ENCODE results near the gene SRF. TPM values are rescaled to one million over a fixed set of nuclear protein-coding genes. Genes with fewer than 3 reads are reported as not detected.

Gene SRF
- total and polyA plus RNA-seq, 2 of the 4 experiments (the other 2 are of a cell fraction), result 20.6 to 56.3 TPM

DNA sequence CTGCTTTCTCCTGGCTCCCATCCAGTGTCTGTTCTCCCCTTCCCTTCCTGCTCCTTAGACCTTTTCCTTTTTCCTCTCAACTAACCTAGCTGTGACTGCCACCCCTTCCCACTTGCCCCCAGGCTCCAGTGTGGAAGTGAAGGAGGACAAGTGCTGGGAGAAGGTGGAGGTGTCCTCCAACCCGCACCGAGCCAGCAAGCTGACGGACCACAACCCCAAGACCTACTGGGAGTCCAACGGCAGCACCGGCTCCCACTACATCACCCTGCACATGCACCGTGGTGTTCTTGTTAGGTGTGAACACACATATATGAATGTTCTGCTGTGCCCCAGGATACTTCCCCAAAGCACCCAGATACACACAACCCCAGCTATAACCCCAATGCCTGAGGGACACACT is 29.5 kb downstream of the SRF start:
- WGBS, 2 experiments (ENCODE audit: extremely low coverage in 2 of 2, insufficient read length in 1 of 2), result no CpG with 5 or more reads among the region's 6 CpGs
- no peak overlapping the region for H4K8ac ChIP-seq (ENCODE audit: low read depth in 2 of 2, low read length in 2 of 2)
- H3K27me3 ChIP-seq (ENCODE audit: control insufficient read depth, insufficient read depth, low read length), result no peaks in the 10 kb centered on the region
- no peak overlapping the region for H2BK20ac ChIP-seq (ENCODE audit: low read depth, low read length)
- H2BK15ac ChIP-seq (ENCODE audit: low read depth, low read length), result no peak overlapping the region
- H3K23ac ChIP-seq (ENCODE audit: low read depth, low read length), result no peak overlapping the region
- H3K79me1 ChIP-seq (ENCODE audit: low read depth in 1 of 2, low read length in 2 of 2), result no peaks in the 10 kb centered on the region
- H3K4me2 ChIP-seq (ENCODE audit: low read depth, low read length), result no peak overlapping the region
- in situ Hi-C loops (cut with MboI; ENCODE audit: low sequenced_read_pairs) (no loop called here), intact Hi-C loops (cut with micrococcal nuclease) (no loop called here), dilution Hi-C loops (cut with HindIII; ENCODE audit: low sequenced_read_pairs, unreplicated experiment) (no loop called here)
- TF ChIP-seq SMC3 (IDR thresholded peaks at IDR 0.05; ENCODE audit: low read depth, low read length), result no peak
- no peak for TF ChIP-seq RAD21 (IDR thresholded peaks at IDR 0.05; ENCODE audit: low read length)
- TF ChIP-seq, protein P1, sequence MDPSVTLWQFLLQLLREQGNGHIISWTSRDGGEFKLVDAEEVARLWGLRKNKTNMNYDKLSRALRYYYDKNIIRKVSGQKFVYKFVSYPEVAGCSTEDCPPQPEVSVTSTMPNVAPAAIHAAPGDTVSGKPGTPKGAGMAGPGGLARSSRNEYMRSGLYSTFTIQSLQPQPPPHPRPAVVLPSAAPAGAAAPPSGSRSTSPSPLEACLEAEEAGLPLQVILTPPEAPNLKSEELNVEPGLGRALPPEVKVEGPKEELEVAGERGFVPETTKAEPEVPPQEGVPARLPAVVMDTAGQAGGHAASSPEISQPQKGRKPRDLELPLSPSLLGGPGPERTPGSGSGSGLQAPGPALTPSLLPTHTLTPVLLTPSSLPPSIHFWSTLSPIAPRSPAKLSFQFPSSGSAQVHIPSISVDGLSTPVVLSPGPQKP (IDR thresholded peaks at IDR 0.05; ENCODE audit: borderline replicate concordance, low read depth, low read length), result no peak
- H3K27ac ChIP-seq (ENCODE audit: insufficient read depth, low read length), result no peak overlapping the region
- DNase-seq, result no peak
- POLR2A ChIA-PET (ENCODE audit: unreplicated experiment), result no interaction called here
- H3K18ac ChIP-seq (ENCODE audit: low read depth, low read length), result no peak overlapping the region
- H3K4me1 ChIP-seq (ENCODE audit: control insufficient read depth, insufficient read depth, low read length), result no peaks in the 10 kb centered on the region
- H2AK5ac ChIP-seq (ENCODE audit: low read depth, low read length), result no peak overlapping the region
- no peak for ATAC-seq (ENCODE audit: low read depth)
- peaks cover 48% of the 10 kb centered on the region for H3K36me3 ChIP-seq (ENCODE audit: control insufficient read depth, insufficient read depth, low read length)
- no peak overlapping the region for H2BK5ac ChIP-seq (ENCODE audit: low read depth, low read length, poor library complexity, severe bottlenecking)
- H2AFZ ChIP-seq (replicated peaks; ENCODE audit: low read length, poor library complexity), result no peak overlapping the region
- H4K91ac ChIP-seq (ENCODE audit: insufficient read depth, low read depth, low read length), result no peak overlapping the region
- CTCF ChIA-PET, result no interaction called here
- no peak overlapping the region for H2AK9ac ChIP-seq (replicated peaks; ENCODE audit: low read depth, low read length, poor library complexity)
- H3K9ac ChIP-seq (ENCODE audit: low read depth, low read length), result no peak overlapping the region
- H3K56ac ChIP-seq (ENCODE audit: extremely low read depth, insufficient read depth, low read length), result no peak overlapping the region
- H3K14ac ChIP-seq (replicated peaks; ENCODE audit: low read depth, low read length), result no peak overlapping the region
- H3K9me1 ChIP-seq (ENCODE audit: insufficient read depth, low read length), result no peaks in the 10 kb centered on the region; the same call in 1 of the 2 replicates
- no peak overlapping the region for H3K4ac ChIP-seq (ENCODE audit: low read depth, low read length)
- no peaks in the 10 kb centered on the region for H3K9me3 ChIP-seq (ENCODE audit: control insufficient read depth, insufficient read depth, low read length)
- H4K20me1 ChIP-seq (ENCODE audit: insufficient read depth, low read length), result no peaks in the 10 kb centered on the region
- BruUV-seq (replicated peaks), result no TSS peak
- H3K4me3 ChIP-seq (ENCODE audit: insufficient read depth, low read depth, low read length), result no peak overlapping the region
- no peak overlapping the region for H4K5ac ChIP-seq (ENCODE audit: low read depth, low read length)
- H2BK120ac ChIP-seq (ENCODE audit: low read depth, low read length), result no peak overlapping the region

Measured in IMR-90 (cell line).